Measurements from ENCODE around the gene FBXW7. TPM values are rescaled to one million over a fixed set of nuclear protein-coding genes. Genes with fewer than 3 reads are reported as not detected.

FBXW7 gene
- total RNA-seq, 1 experiment from 2014 or later, result 24.3 TPM

DNA sequence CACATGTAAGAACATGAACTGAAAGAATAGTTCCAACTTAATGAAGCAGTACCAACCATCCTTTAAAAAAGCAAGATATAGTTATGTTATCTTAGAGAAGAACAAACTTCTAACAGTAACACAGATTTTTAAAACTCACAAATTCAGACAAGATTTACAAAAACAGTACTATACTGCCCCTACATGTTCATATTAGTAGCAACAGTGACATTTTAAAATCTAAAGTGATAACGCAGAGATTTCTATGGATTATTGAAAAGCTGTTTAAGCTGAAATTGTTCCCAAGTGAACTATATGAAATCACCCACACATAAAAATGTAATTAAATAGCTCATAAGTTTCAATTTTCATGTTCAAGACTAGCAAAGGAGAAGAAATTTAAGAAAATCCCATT, 166.0 kb downstream of the FBXW7 start:
- peak; percentile 2 for DNase-seq (ENCODE audit: low read depth)

DNA sequence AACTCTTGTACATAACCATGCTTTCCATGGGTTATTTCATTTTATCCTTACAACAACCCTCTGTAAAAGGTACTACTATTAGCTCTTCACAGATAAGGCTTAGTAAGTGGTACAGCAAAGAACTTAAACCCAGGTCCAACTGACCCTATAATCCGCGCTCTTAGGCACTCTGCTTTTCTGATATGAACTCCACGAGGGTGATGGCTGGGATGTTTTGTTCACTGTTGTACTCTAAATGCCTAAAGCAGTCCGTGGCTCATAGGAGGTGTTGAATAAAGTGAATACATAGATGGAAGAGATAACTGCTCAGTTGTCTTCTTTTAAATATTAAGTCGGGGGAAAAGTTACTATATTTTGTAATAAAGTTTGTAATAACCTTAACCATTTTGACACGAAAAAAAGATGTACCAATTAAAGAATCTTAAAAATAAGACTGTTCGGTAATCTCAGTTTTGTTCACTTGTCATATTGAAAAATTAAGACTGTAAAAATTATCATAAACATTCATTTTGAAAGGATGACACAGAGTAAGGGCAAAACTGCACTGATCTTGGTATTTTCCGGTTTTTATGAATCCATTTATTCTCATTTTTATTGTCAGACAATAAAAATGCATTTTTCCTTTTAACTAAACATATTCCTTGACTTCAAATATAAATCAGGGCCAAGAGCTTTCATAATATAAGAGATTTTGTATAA, 166.5 kb downstream of the FBXW7 start:
- no peak for DNase-seq (ENCODE audit: low read depth)

GRCh38 chr4:152368001-152368400, 167.9 kb downstream of the FBXW7 start:
- no peak for DNase-seq (ENCODE audit: low read depth)

- no peak for DNase-seq (ENCODE audit: low read depth)
Measured at GRCh38 chr4:152364883-152365282, 171.0 kb downstream of the FBXW7 start.

- DNase-seq (ENCODE audit: low read depth), result no peak
Measured at GRCh38 chr4:152364383-152364782, 171.5 kb downstream of the FBXW7 start.

DNA sequence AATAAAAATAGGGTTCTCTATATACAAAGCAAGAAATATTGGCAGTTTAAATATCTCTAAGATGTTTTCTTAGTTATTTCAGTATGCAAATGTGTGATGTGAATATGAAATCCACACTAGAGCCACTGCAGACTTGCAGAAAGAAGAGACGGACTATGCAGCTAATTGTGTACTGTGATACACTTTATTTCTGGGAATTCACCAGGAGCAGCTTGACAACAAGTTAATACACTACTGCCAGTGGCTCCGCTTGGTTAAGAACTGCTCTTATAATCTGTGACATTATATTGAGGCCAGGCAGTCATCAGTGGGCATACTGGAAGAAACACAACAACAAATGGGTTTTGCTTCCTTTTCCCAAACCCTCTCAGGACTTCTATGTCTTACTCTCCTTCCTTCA, 172.0 kb downstream of the FBXW7 start:
- no peak for DNase-seq (ENCODE audit: low read depth)

- DNase-seq (ENCODE audit: low read depth), result no peak
Measured at GRCh38 chr4:152363086-152363485, 172.8 kb downstream of the FBXW7 start.

- peak; percentile 10 for DNase-seq (ENCODE audit: low read depth)
Measured at GRCh38 chr4:152360045-152360410, 175.9 kb downstream of the FBXW7 start.

GRCh38 chr4:152359208-152360044, 176.5 kb downstream of the FBXW7 start:
- DNase-seq (ENCODE audit: low read depth), result no peak

DNA sequence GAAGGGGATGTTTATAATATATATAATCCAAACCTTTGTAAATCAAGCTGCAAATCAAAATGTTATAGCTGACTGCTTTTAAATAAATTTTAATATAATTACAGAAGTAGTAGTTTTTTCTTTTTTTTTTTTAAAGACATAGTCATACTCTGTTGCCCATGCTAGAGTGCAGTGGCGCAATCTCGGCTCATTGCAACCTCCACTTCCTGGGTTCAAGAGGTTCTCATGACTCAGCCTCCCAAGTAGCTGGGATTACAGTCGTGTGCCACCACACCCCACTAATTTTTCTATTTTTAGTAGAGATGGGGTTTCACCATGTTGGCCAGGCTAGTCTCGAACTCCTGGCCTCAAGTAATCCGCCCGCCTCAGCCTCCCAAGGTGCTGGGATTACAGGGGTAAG, 178.7 kb downstream of the FBXW7 start:
- DNase-seq (ENCODE audit: low read depth), result no peak

GRCh38 chr4:152356428-152357034, 179.4 kb downstream of the FBXW7 start:
- DNase-seq (ENCODE audit: low read depth), result no peak

- DNase-seq (ENCODE audit: low read depth), result peak; percentile 98
Measured at GRCh38 chr4:152352622-152353116, 183.2 kb downstream of the FBXW7 start.

GRCh38 chr4:152352215-152352614, 183.7 kb downstream of the FBXW7 start:
- DNase-seq (ENCODE audit: low read depth), result no peak

GRCh38 chr4:152351080-152351479, 184.8 kb downstream of the FBXW7 start:
- no peak for DNase-seq (ENCODE audit: low read depth)

GRCh38 chr4:152348670-152349069, 187.2 kb downstream of the FBXW7 start:
- DNase-seq (ENCODE audit: low read depth), result peak; percentile 47

- no peak for DNase-seq (ENCODE audit: low read depth)
Measured at GRCh38 chr4:152346979-152347378, 188.9 kb downstream of the FBXW7 start.

- DNase-seq (ENCODE audit: low read depth), result no peak
Measured at GRCh38 chr4:152346526-152346925, 189.4 kb downstream of the FBXW7 start.

DNA sequence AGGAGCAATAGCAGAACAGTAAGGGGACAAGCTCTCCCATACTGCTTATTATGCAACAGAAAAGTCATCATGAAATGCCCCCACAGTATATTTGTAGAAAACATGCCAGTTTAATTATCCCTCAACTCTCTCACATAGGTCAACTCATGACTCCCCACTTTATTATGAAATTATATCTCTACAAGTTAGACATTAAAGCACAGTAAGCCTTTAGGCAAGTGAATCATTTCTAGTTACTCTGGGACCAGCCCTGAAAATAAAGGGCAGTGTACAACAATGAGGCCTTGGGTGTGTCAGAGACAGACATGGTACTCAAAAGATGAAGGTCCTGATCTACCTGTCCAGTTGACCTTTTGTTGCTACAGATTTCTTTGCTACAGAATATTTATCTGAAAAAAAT, 191.9 kb downstream of the FBXW7 start:
- DNase-seq (ENCODE audit: low read depth), result peak; percentile 29

GRCh38 chr4:152342293-152342692, 193.6 kb downstream of the FBXW7 start:
- peak; percentile 54 for DNase-seq (ENCODE audit: low read depth)

GRCh38 chr4:152340818-152341217, 195.1 kb downstream of the FBXW7 start:
- DNase-seq (ENCODE audit: low read depth), result no peak

GRCh38 chr4:152339576-152339975, 196.3 kb downstream of the FBXW7 start:
- DNase-seq (ENCODE audit: low read depth), result no peak

DNA sequence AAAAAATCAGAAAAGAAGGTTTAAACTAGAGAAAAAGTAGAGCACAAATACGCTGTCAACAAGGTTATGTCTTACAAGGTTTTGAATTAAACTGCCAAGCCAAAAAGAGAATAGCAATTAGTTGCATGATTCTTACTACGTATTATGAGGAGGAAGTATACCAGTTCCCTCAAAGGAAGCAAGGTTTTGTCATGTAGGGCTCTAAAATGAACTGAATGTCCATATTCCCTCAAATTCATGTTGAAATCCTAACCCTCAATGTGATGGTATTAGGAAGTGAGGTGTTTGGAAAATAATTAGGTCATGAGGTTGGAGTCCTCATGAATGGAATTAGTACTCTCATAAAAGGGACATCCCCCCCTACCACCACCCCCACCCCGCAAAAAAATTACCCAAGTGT, 201.0 kb downstream of the FBXW7 start:
- no peak for DNase-seq (ENCODE audit: low read depth)

DNA sequence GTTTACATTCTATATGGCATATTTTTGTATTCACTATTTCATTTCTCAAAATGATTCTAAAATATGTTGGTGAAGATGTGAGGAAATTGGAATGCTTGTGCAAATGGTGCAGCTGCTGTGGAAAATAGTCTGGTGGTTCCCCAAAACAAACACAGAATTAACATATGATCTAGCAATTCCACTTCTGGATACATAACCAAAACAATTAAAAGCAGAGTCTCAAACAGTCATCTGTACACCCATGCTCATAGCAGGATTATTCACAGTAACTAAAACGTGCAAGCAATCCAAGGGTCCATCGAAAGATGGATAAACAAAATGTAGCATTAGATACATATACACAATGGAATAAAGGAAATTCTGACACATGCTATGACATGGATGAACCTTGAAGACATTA, 204.8 kb downstream of the FBXW7 start:
- no peak for DNase-seq (ENCODE audit: low read depth)

Data from RPMI7951 (cell line).